ENCODE measurements around the gene GFM1. TPM values are rescaled to one million over a fixed set of nuclear protein-coding genes. Genes with fewer than 3 reads are reported as not detected.

Gene GFM1
- total RNA-seq, 5 donors from 2014 or later (not counting 1 experiment from before 2014, with no cell fraction given): 39.0 to 46.8 (median 40.1) TPM

DNA sequence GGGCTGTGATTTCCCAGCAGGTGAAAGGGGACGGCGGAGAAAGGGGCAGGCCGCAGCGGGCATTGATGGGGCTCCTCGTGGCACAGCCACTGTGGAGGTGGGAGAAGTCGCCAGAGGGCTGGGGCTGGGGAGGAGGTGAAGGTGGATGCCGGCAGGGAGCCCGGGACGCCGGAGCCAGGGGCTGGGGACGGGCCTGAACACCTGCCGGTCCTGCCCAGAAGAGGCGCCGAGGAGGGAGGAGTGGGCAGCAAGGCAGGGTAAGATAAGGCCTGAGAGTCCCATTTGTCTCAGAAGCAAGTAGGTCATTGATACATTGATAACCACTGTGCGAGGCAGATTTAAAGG, 88.5 kb downstream of the GFM1 start:
- H3K27me3 ChIP-seq (replicated peaks in 1 of 2; ENCODE audit: control insufficient read depth in 2 of 2, extremely low read depth in 1 of 2, insufficient read depth in 2 of 2, low read length in 1 of 2): peaks cover 0 to 26% of the 10 kb centered on the region in 2 experiments
- no peaks in the 10 kb centered on the region for H3K9me3 ChIP-seq
- ChIA-PET CTCF (no interaction called here), POLR2A (no interaction called here)
- 88% methylated on average over 14 of the region's 15 CpGs for WGBS (ENCODE audit: insufficient coverage)
- H3K4me3 ChIP-seq (ENCODE audit: control insufficient read depth in 1 of 2, extremely low read depth in 1 of 2, low read length in 1 of 2): no peak overlapping the region
- no peak for DNase-seq
- H3K4me3 Mint-ChIP-seq: peak overlapping the region; percentile 20 to 59 (median 24)
- no peak overlapping the region for H3K27ac Mint-ChIP-seq
- H3K4me1 ChIP-seq (ENCODE audit: control insufficient read depth in 1 of 2, extremely low read depth in 1 of 2, insufficient read depth in 2 of 2, low read length in 2 of 2): peaks cover 2 to 11% of the 10 kb centered on the region in 2 experiments
- peaks cover 12 to 17% (median 14%) of the 10 kb centered on the region in 3 donors for H3K4me1 Mint-ChIP-seq
- H3K36me3 Mint-ChIP-seq: peaks cover 9% of the 10 kb centered on the region
- H3K9me3 Mint-ChIP-seq: peaks cover 0 to 9% (median 7%) of the 10 kb centered on the region in 3 donors
- no peak for ATAC-seq (replicated peaks in 1 of 4)
- H3K36me3 ChIP-seq (ENCODE audit: control insufficient read depth in 2 of 2, extremely low read depth in 1 of 2, insufficient read depth in 1 of 2, low read length in 1 of 2): peaks cover 0 to 4% of the 10 kb centered on the region in 2 donors
- no peak overlapping the region for H3K27ac ChIP-seq (ENCODE audit: low read length)
- H3K27me3 Mint-ChIP-seq: peaks cover 5 to 8% of the 10 kb centered on the region in 2 donors

DNA sequence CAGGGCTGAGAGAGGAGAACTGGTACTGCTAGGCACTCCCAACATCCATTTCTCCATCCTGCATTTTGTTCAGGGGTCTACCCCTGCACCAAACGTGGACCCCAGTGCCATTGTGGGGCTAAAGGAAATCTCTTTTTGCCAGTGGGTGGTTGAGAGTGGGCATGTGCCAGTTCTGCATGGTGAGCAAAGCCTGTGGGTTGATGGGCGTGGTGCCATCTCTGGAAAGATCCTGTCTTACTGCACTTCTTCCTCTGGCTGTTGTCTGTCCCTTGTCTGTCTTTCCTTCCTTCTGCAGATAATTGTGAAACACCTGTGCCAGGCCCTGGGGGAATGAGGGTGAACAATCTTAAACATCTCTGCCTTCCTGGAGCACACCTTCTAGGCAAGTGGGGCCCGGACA, 89.3 kb downstream of the GFM1 start:
- Histone ChIP-seq H3K27me3 (replicated peaks in 1 of 2; ENCODE audit: control insufficient read depth in 2 of 2, extremely low read depth in 1 of 2, insufficient read depth in 2 of 2, low read length in 1 of 2) (peaks cover 0 to 26% of the 10 kb centered on the region in 2 experiments), H3K4me1 (ENCODE audit: control insufficient read depth in 1 of 2, extremely low read depth in 1 of 2, insufficient read depth in 2 of 2, low read length in 2 of 2) (peaks cover 0 to 11% of the 10 kb centered on the region in 2 experiments), H3K36me3 (ENCODE audit: control insufficient read depth in 2 of 2, extremely low read depth in 1 of 2, insufficient read depth in 1 of 2, low read length in 1 of 2) (peaks cover 0 to 7% of the 10 kb centered on the region in 2 donors), H3K9me3 (no peaks in the 10 kb centered on the region), H3K27ac (ENCODE audit: low read length) (no peak overlapping the region), H3K4me3 (ENCODE audit: control insufficient read depth in 1 of 2, extremely low read depth in 1 of 2, low read length in 1 of 2) (no peak overlapping the region)
- ChIA-PET POLR2A (no interaction called here), CTCF (no interaction called here)
- no CpG with 5 or more reads among the region's 3 CpGs for WGBS (ENCODE audit: insufficient coverage)
- peaks cover 9% of the 10 kb centered on the region for H3K36me3 Mint-ChIP-seq
- no peak for ATAC-seq (replicated peaks in 1 of 4)
- no peak overlapping the region for H3K27ac Mint-ChIP-seq
- peaks cover 0 to 9% (median 7%) of the 10 kb centered on the region in 3 donors for H3K9me3 Mint-ChIP-seq
- DNase-seq: no peak
- peak overlapping the region in 2 of 3 donors; percentile 29 to 46 for H3K4me3 Mint-ChIP-seq
- H3K27me3 Mint-ChIP-seq: peaks cover 5 to 8% of the 10 kb centered on the region in 2 donors
- peaks cover 7 to 9% (median 8%) of the 10 kb centered on the region in 3 donors for H3K4me1 Mint-ChIP-seq

DNA sequence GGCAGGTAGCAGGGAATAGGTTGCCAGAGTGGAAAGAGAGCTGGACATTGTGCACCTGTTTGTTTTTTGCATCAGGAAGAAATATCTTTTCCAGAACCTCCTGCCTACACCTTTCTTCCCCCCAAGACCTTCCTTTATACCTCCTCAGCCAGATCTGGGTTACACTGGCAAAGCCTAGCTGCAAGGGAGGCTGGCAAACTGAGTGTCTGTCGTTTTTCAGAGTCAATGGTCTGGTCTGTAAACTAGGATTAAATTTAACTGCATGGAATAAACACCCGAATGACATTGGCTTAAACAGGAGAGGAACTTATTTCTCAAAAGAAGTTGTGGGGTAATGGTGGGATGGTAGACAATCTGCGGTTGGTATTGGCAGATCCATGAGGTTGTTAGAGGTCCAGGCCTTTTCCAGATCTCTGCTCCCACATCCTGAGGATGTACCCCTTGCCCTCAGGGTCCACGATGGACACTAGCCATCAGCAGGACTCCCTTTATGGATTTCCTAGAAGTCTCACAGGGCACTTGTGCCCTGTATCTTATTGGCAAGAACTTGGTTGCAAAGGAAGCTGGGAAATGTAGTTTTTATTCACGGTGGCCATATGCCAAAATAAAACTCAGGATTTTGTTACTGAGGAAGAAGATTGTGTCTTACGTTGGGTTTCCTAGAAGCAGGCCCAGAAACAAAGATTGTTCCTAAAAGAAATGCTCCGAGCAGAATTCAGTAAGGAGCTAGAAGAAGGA, 91.1 kb downstream of the GFM1 start:
- DNase-seq: no peak
- CTCF ChIA-PET: interaction anchor here (0.5 to 1.1 kb wide), 3 partner anchors 8 to 44 kb away, joined by 3 to 4 read pairs (median 3); no protein-coding TSS in a partner anchor
- peaks cover 9% of the 10 kb centered on the region for H3K36me3 Mint-ChIP-seq

DNA sequence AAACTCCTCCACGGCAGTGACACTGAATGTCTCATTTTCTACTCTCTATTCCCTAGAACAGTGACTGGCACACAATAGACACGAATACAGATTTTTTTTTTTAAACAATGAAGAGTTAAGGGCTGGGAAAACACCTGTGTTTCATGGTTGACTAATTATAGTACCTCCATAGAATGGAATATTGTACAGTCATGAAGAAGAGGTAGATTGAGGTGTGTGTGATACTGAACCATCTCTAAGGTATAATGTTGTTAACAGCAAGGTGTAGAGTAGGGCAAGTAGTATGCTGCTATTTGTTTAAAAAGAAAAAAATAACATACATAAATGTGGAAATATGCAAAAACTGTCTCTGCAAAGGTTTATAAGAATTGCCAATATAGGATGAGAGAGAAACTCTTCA, 93.1 kb downstream of the GFM1 start:
- Mint-ChIP-seq H3K27me3 (peaks cover 0 to 1% of the 10 kb centered on the region in 2 donors), H3K27ac (no peak overlapping the region), H3K4me1 (peaks cover 0 to 12% (median 11%) of the 10 kb centered on the region in 3 donors), H3K36me3 (peaks cover 9% of the 10 kb centered on the region), H3K9me3 (peaks cover 0 to 9% (median 7%) of the 10 kb centered on the region in 3 donors), H3K4me3 (no peak overlapping the region)
- WGBS (ENCODE audit: insufficient coverage): no CpG with 5 or more reads among the region's 2 CpGs
- Histone ChIP-seq H3K4me3 (ENCODE audit: control insufficient read depth in 1 of 2, extremely low read depth in 1 of 2, low read length in 1 of 2) (no peak overlapping the region), H3K27ac (ENCODE audit: low read length) (no peak overlapping the region), H3K9me3 (no peaks in the 10 kb centered on the region), H3K4me1 (ENCODE audit: control insufficient read depth in 1 of 2, extremely low read depth in 1 of 2, insufficient read depth in 2 of 2, low read length in 2 of 2) (peaks cover 0 to 3% of the 10 kb centered on the region in 2 experiments), H3K27me3 (replicated peaks in 1 of 2; ENCODE audit: control insufficient read depth in 2 of 2, extremely low read depth in 1 of 2, insufficient read depth in 2 of 2, low read length in 1 of 2) (peaks cover 0 to 6% of the 10 kb centered on the region in 2 experiments), H3K36me3 (ENCODE audit: control insufficient read depth in 2 of 2, extremely low read depth in 1 of 2, insufficient read depth in 1 of 2, low read length in 1 of 2) (peaks cover 0 to 13% of the 10 kb centered on the region in 2 donors)
- ChIA-PET CTCF (no interaction called here), POLR2A (no interaction called here)
- DNase-seq (no peak), ATAC-seq (replicated peaks in 1 of 4) (no peak)

More for the DNA sequence above, 91.1 kb downstream of the GFM1 start:
- POLR2A ChIA-PET: no interaction called here
- peaks cover 0 to 9% (median 7%) of the 10 kb centered on the region in 3 donors for H3K9me3 Mint-ChIP-seq
- H3K4me1 Mint-ChIP-seq: peaks cover 5 to 7% (median 7%) of the 10 kb centered on the region in 3 donors
- Histone ChIP-seq H3K36me3 (ENCODE audit: control insufficient read depth in 2 of 2, extremely low read depth in 1 of 2, insufficient read depth in 1 of 2, low read length in 1 of 2) (peaks cover 0 to 10% of the 10 kb centered on the region in 2 donors), H3K4me3 (ENCODE audit: control insufficient read depth in 1 of 2, extremely low read depth in 1 of 2, low read length in 1 of 2) (no peak overlapping the region), H3K27ac (ENCODE audit: low read length) (no peak overlapping the region), H3K4me1 (ENCODE audit: control insufficient read depth in 1 of 2, extremely low read depth in 1 of 2, insufficient read depth in 2 of 2, low read length in 2 of 2) (peaks cover 0 to 11% of the 10 kb centered on the region in 2 experiments), H3K9me3 (no peaks in the 10 kb centered on the region), H3K27me3 (replicated peaks in 1 of 2; ENCODE audit: control insufficient read depth in 2 of 2, extremely low read depth in 1 of 2, insufficient read depth in 2 of 2, low read length in 1 of 2) (peaks cover 0 to 19% of the 10 kb centered on the region in 2 experiments)
- no peak overlapping the region for H3K27ac Mint-ChIP-seq
- ATAC-seq (replicated peaks in 1 of 4): no peak
- peaks cover 5 to 7% of the 10 kb centered on the region in 2 donors for H3K27me3 Mint-ChIP-seq
- WGBS (ENCODE audit: insufficient coverage): 93% methylated on average over 6 of the region's 7 CpGs
- no peak overlapping the region for H3K4me3 Mint-ChIP-seq

DNA sequence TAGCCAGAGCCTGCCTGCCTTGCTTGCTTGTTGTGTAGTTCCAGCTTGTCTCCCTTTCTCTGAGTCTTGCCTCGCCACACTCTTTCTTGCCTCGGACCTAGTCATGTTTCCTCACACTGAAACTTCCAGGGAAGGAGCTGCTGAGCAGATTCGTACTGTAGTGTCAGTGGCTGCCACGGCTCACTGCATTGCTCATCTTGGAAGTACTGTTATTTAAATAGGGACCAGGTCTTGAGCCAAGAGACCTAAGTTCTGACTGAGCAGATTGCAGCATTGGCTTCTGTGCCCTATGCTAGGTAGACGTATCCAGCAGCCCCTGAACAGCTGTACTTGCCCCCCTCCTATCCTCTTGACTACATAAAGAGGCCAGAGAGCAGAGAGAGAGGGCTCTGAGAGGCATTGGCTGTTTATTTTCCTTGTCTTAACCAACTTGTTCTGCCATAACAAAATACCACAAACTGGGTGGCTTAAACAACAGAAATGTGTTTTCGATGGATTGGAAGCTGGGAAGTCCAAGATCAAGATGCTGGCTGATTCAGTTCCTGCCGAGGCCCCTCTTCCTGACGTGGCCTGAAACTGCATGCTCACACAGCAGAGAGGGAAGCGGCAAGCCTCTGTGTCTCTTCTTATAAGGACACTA, 93.8 kb downstream of the GFM1 start:
- ATAC-seq (replicated peaks in 1 of 4) (no peak), DNase-seq (no peak)
- H3K4me3 Mint-ChIP-seq: no peak overlapping the region
- H3K27me3 Mint-ChIP-seq: peaks cover 0 to 1% of the 10 kb centered on the region in 2 donors
- H3K36me3 ChIP-seq (ENCODE audit: control insufficient read depth in 2 of 2, extremely low read depth in 1 of 2, insufficient read depth in 1 of 2, low read length in 1 of 2): peaks cover 0 to 13% of the 10 kb centered on the region in 2 donors
- peaks cover 0 to 16% (median 13%) of the 10 kb centered on the region in 3 donors for H3K4me1 Mint-ChIP-seq
- no peak overlapping the region for H3K4me3 ChIP-seq (ENCODE audit: control insufficient read depth in 1 of 2, extremely low read depth in 1 of 2, low read length in 1 of 2)
- H3K4me1 ChIP-seq (ENCODE audit: control insufficient read depth in 1 of 2, extremely low read depth in 1 of 2, insufficient read depth in 2 of 2, low read length in 2 of 2): no peaks in the 10 kb centered on the region
- WGBS (ENCODE audit: insufficient coverage): 82% methylated on average over 6 of the region's 9 CpGs
- CTCF ChIA-PET: no interaction called here
- H3K9me3 Mint-ChIP-seq: peaks cover 0 to 9% (median 7%) of the 10 kb centered on the region in 3 donors
- POLR2A ChIA-PET: no interaction called here
- H3K27ac Mint-ChIP-seq: no peak overlapping the region
- no peaks in the 10 kb centered on the region for H3K27me3 ChIP-seq (replicated peaks in 1 of 2; ENCODE audit: control insufficient read depth in 2 of 2, extremely low read depth in 1 of 2, insufficient read depth in 2 of 2, low read length in 1 of 2)
- H3K27ac ChIP-seq (ENCODE audit: low read length): no peak overlapping the region
- peaks cover 9% of the 10 kb centered on the region for H3K36me3 Mint-ChIP-seq
- H3K9me3 ChIP-seq: no peaks in the 10 kb centered on the region

DNA sequence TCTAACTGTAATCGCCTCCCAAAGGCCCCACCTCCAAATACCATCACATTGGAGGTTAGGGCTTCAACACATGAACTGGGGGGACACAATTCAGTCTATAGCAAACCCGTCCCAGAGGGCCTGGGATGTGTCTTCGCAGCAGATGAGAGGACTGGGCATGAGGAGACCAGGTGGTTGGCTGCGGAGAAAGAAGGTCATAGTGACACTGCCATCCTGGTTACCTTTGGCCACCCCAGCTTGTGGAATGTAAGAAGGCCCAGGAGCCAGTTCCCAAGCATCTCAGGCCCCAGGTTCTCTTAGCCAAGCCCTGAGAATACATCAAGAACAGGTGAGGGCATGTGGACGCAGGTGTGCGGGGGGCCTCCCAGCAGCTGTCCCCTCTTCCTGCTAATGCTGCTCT, 94.3 kb downstream of the GFM1 start:
- H3K27ac ChIP-seq (ENCODE audit: low read length): no peak overlapping the region
- 100% methylated on average over 4 of the region's 6 CpGs for WGBS (ENCODE audit: insufficient coverage)
- H3K4me1 Mint-ChIP-seq: peaks cover 0 to 16% (median 13%) of the 10 kb centered on the region in 3 donors
- H3K27ac Mint-ChIP-seq: no peak overlapping the region
- H3K9me3 ChIP-seq: no peaks in the 10 kb centered on the region
- CTCF ChIA-PET: no interaction called here
- no peaks in the 10 kb centered on the region for H3K4me1 ChIP-seq (ENCODE audit: control insufficient read depth in 1 of 2, extremely low read depth in 1 of 2, insufficient read depth in 2 of 2, low read length in 2 of 2)
- H3K27me3 ChIP-seq (replicated peaks in 1 of 2; ENCODE audit: control insufficient read depth in 2 of 2, extremely low read depth in 1 of 2, insufficient read depth in 2 of 2, low read length in 1 of 2): no peaks in the 10 kb centered on the region
- no peak overlapping the region for H3K4me3 ChIP-seq (ENCODE audit: control insufficient read depth in 1 of 2, extremely low read depth in 1 of 2, low read length in 1 of 2)
- peaks cover 0 to 13% of the 10 kb centered on the region in 2 donors for H3K36me3 ChIP-seq (ENCODE audit: control insufficient read depth in 2 of 2, extremely low read depth in 1 of 2, insufficient read depth in 1 of 2, low read length in 1 of 2)
- peaks cover 0 to 9% (median 7%) of the 10 kb centered on the region in 3 donors for H3K9me3 Mint-ChIP-seq
- H3K36me3 Mint-ChIP-seq: peaks cover 9% of the 10 kb centered on the region
- POLR2A ChIA-PET: no interaction called here
- no peak for ATAC-seq (replicated peaks in 1 of 4)
- H3K27me3 Mint-ChIP-seq: peaks cover 0 to 1% of the 10 kb centered on the region in 2 donors
- DNase-seq: no peak
- no peak overlapping the region for H3K4me3 Mint-ChIP-seq

Data from T-cell (primary cell).